HepG2 (cell line): ENCODE measurements around the gene ASF1B. TPM values are rescaled to one million over a fixed set of nuclear protein-coding genes. Genes with fewer than 3 reads are reported as not detected.

Experiments used
- ATAC-seq: fragments of 200-7000 bp; cut with Tn5 transposase; 3 replicates; pipeline ENCODE4 v1.9.1; 2020; ENCODE audit warnings: mild to moderate bottlenecking, moderate library complexity
- BruUV-seq: library from RNA; stranded (reverse); fragments of 400-500 nt; replicated peaks from 2 replicates; lab custom pipeline; 2021; lab: Mats Ljungman, UMichigan
- CTCF ChIA-PET: fragments of 300-600 bp; formaldehyde crosslinking; extraction: SDS; loops from one replicate; lab custom pipeline; 2021; ENCODE audit warnings: low total read pairs, inconsistent platforms, low intra/inter-chr PET ratio; lab: Yijun Ruan, JAX
- POLR2A ChIA-PET: fragments of 350-600 bp; sonication (Branson Sonifier 250); formaldehyde crosslinking; loops from one replicate; lab custom pipeline; 2020; ENCODE audit warnings: antibody characterized with exemption, inconsistent platforms; lab: Yijun Ruan, JAX
- DNase-seq: peaks from one replicate; pipeline ENCODE4 v3.0.0-alpha.2; 2015; ENCODE audit warnings: low spot score
- FAIRE-seq: peaks from 3 replicates; lab custom pipeline; 2011; peaks lifted over from hg19 to GRCh38; lab: Jason Lieb, UNC
- H2AFZ ChIP-seq: one replicate; pipeline ENCODE4 v1.6.1; 2011; ENCODE audit warnings: low read length, inconsistent platforms
- H3K27ac ChIP-seq: fragments of 300-600 bp; 3 replicates; pipeline ENCODE4 v1.8.0; 2011; ENCODE audit warnings: mixed run types, mild to moderate bottlenecking, mixed read lengths, low read length, inconsistent platforms; ENCODE audit not compliant: insufficient read depth; ENCODE audit errors: extremely low read length
- H3K27me3 ChIP-seq, 2 experiments: fragments of 200-600 bp in 1 of 2; 2 replicates in 1 of 2; 3 replicates in 1 of 2; pipeline versions ENCODE4 v1.6.0 to v1.8.0; 2011; ENCODE audit warnings: low read length in 2 of 2, mild to moderate bottlenecking in 2 of 2, moderate library complexity in 2 of 2, inconsistent platforms in 1 of 2; ENCODE audit not compliant: insufficient read depth in 2 of 2, control insufficient read depth in 1 of 2
- H3K36me3 ChIP-seq, 2 experiments: fragments of 200-600 bp in 1 of 2; replicated peaks in 1 of 2; 2 replicates in 1 of 2; 3 replicates in 1 of 2; pipeline versions ENCODE4 v1.5.1 to v1.8.0; 2011; ENCODE audit warnings: low read length in 2 of 2, inconsistent platforms in 1 of 2; ENCODE audit not compliant: insufficient read depth in 2 of 2, control insufficient read depth in 1 of 2
- H3K4me1 ChIP-seq: 2 replicates; pipeline ENCODE4 v1.5.1; 2012; ENCODE audit warnings: low read length, inconsistent platforms; ENCODE audit not compliant: insufficient read depth
- H3K4me2 ChIP-seq: 2 replicates; pipeline ENCODE4 v1.6.0; 2011; ENCODE audit warnings: low read depth, low read length, inconsistent platforms
- H3K4me3 ChIP-seq, 3 experiments: fragments of 200-600 bp in 1 of 3; sonication (generic), shearing (Covaris generic) in 1 of 3; replicated peaks in 1 of 3; 2 replicates each; pipeline ENCODE4 v1.5.1; 2011 to 2016; ENCODE audit warnings: low read length in 3 of 3, inconsistent platforms in 2 of 3, low read depth in 2 of 3, mild to moderate bottlenecking in 2 of 3, control low read depth in 1 of 3, mixed read lengths in 1 of 3; ENCODE audit not compliant: insufficient read depth in 1 of 3
- H3K79me2 ChIP-seq: one replicate; pipeline ENCODE4 v1.6.1; 2011; ENCODE audit warnings: low read length, inconsistent platforms; ENCODE audit not compliant: insufficient read depth
- H3K9ac ChIP-seq: 2 replicates; pipeline ENCODE4 v1.6.0; 2011; ENCODE audit warnings: mild to moderate bottlenecking, low read depth, low read length, inconsistent platforms; ENCODE audit not compliant: insufficient read depth
- H3K9me3 ChIP-seq: 2 replicates; pipeline ENCODE4 v1.5.1; 2012; ENCODE audit warnings: mild to moderate bottlenecking, low read length
- H4K20me1 ChIP-seq: 2 replicates; pipeline ENCODE4 v1.6.0; 2011; ENCODE audit warnings: inconsistent platforms, mild to moderate bottlenecking, low read length, moderate library complexity; ENCODE audit not compliant: insufficient read depth
- AGO2 ChIP-seq: fragments of 200-400 bp; formaldehyde crosslinking; optimal IDR thresholded peaks from 2 replicates; pipeline ENCODE3; 2017; ENCODE audit warnings: mild to moderate bottlenecking, low read depth, low read length, moderate library complexity
- SRY ChIP-seq: sonication (generic); formaldehyde crosslinking; IDR thresholded peaks from 2 replicates; pipeline ENCODE4 v1.8.0; 2022; ENCODE audit warnings: mild to moderate bottlenecking, missing genetic modification reagents
- ZNF274 ChIP-seq: sonication (generic); formaldehyde crosslinking; IDR thresholded peaks from 2 replicates; pipeline ENCODE4 v1.5.1; 2020; ENCODE audit warnings: mild to moderate bottlenecking, missing genetic modification reagents
- WGBS: methylation state at CpG from one replicate; pipeline ENCODE4 v1.1.6; 2017; ENCODE audit warnings: low lambda C conversion rate; 5-methylcytosine and 5-hydroxymethylcytosine counted together
- in situ Hi-C: cut with HindIII; loops from 2 replicates; pipeline ENCODE4 v1.10.0; 2017; ENCODE audit warnings: low pct_unique_long_range_greater_than_20kb; ENCODE audit not compliant: extremely low pct_ligation_motif_present
- intact Hi-C: fragments of 100-400 bp; cut with micrococcal nuclease; formaldehyde crosslinking; loops from one replicate; pipeline ENCODE4 v1.10.0; 2022; ENCODE audit not compliant: unreplicated experiment
- polyA plus RNA-seq, 8 experiments: library from polyadenylated mRNA; depleted of rRNA in 3 of 8; stranded (reverse) in 7 of 8; unstranded in 1 of 8; fragments of >200 nt; fragmentation: Illumina TruSeq in 4 of 8; extraction: Trizol in 4 of 8; gene quantifications; 2 replicates each; pipeline versions ENCODE4 v1.2.1 to v1.2.3, GENCODE V29; 2011 to 2016; ENCODE audit warnings: low read depth in 4 of 8, missing spikeins in 1 of 8, mixed read lengths in 1 of 8; ENCODE audit not compliant: insufficient read depth in 1 of 8
- total RNA-seq, 5 experiments: library from RNA; depleted of rRNA; stranded (reverse); fragments of >200 nt; fragmentation: Illumina TruSeq; extraction: Trizol; gene quantifications; 2 replicates each; pipeline ENCODE4 v1.2.3, GENCODE V29; 2016; ENCODE audit warnings: low read depth in 1 of 5
- TF ChIP-seq, protein P1 (sequence below): IDR thresholded peaks from 2 replicates; pipeline ENCODE4 v1.6.1; 2016; ENCODE audit warnings: missing biosample characterization, missing genetic modification reagents, low read depth
- TF ChIP-seq, protein P2 (sequence below): sonication (generic); formaldehyde crosslinking; IDR thresholded peaks from 2 replicates; pipeline ENCODE4 v1.5.0; 2020; ENCODE audit warnings: mild to moderate bottlenecking, missing genetic modification reagents
- TF ChIP-seq, protein P3 (sequence below), 2 experiments: sonication (generic) in 1 of 2; formaldehyde crosslinking in 1 of 2; IDR thresholded peaks; 2 replicates each; pipeline versions ENCODE4 v1.4.0 to v1.6.1; 2016 to 2020; ENCODE audit warnings: borderline replicate concordance in 1 of 2, low read depth in 1 of 2, mild to moderate bottlenecking in 1 of 2, missing genetic modification reagents in 1 of 2
- TF ChIP-seq, protein P4 (sequence below): sonication (generic); formaldehyde crosslinking; IDR thresholded peaks from 2 replicates; pipeline ENCODE4 v1.5.1; 2020; ENCODE audit warnings: mild to moderate bottlenecking, missing genetic modification reagents, moderate library complexity
- TF ChIP-seq, protein P5 (sequence below): sonication (generic); formaldehyde crosslinking; IDR thresholded peaks from 2 replicates; pipeline ENCODE4 v1.8.0; 2022; ENCODE audit warnings: mild to moderate bottlenecking, missing genetic modification reagents, borderline replicate concordance

ASF1B gene
- total and polyA plus RNA-seq, 2 of the 13 experiments (the other 11 are each of a cell fraction or from before 2014, with no cell fraction given) = 18.2 to 24.8 TPM

DNA sequence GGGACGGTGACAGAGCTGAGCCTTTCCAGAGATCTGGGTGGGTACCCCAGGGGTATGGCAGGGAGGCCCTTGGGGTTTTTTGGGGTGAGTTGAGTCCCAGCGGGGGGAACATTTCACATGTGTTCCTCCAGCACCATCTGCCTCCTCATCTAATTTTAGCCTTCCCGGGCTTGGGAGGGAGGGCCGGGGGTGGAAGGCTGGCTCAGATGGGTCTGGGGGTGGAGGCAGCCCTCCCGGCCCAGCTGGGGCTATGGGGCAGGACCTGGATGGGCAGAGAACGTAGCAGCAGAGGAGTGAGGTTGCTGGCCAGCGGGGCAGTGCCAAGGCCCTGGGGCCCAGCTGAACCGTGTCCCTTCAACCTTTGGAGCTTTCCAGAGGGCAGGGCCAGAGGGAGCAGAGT is 46.1 kb upstream of the ASF1B start:
- Histone ChIP-seq H3K9me3 (no peaks in the 10 kb centered on the region), H3K79me2 (no peaks in the 10 kb centered on the region), H4K20me1 (no peaks in the 10 kb centered on the region), H3K27me3 (peaks cover 0 to 6% of the 10 kb centered on the region in 2 experiments; a peak in 1 of 5 replicates), H3K4me1 (peaks cover 22% of the 10 kb centered on the region), H3K27ac (no peak overlapping the region), H3K4me3 (no peak overlapping the region), H3K9ac (no peak overlapping the region), H3K36me3 (no peaks in the 10 kb centered on the region), H2AFZ (no peak overlapping the region), H3K4me2 (no peak overlapping the region)
- 40% methylated on average over 1 of the region's 8 CpGs for WGBS
- BruUV-seq = no TSS peak
- no peak for ATAC-seq
- CTCF ChIA-PET = no interaction called here
- DNase-seq = no peak
- POLR2A ChIA-PET = no interaction called here
- in situ Hi-C loops (no loop called here), intact Hi-C loops (no loop called here)
- FAIRE-seq = no peak
- TF ChIP-seq, protein P1, sequence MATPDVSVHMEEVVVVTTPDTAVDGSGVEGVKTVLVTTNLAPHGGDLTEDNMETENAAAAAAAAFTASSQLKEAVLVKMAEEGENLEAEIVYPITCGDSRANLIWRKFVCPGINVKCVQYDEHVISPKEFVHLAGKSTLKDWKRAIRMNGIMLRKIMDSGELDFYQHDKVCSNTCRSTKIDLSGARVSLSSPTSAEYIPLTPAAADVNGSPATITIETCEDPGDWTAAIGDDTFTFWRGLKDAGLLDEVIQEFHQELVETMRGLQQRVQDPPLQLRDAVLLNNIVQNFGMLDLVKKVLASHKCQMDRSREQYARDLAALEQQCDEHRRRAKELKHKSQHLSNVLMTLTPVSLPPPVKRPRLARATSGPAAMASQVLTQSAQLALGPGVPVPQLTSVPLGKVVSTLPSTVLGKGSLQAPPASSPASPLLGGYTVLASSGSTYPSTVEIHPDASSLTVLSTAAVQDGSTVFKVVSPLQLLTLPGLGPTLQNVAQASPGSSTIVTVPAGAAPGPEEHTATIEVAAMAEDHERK (CRISPR knock-in tag) = no peak
- TF ChIP-seq, protein P2, sequence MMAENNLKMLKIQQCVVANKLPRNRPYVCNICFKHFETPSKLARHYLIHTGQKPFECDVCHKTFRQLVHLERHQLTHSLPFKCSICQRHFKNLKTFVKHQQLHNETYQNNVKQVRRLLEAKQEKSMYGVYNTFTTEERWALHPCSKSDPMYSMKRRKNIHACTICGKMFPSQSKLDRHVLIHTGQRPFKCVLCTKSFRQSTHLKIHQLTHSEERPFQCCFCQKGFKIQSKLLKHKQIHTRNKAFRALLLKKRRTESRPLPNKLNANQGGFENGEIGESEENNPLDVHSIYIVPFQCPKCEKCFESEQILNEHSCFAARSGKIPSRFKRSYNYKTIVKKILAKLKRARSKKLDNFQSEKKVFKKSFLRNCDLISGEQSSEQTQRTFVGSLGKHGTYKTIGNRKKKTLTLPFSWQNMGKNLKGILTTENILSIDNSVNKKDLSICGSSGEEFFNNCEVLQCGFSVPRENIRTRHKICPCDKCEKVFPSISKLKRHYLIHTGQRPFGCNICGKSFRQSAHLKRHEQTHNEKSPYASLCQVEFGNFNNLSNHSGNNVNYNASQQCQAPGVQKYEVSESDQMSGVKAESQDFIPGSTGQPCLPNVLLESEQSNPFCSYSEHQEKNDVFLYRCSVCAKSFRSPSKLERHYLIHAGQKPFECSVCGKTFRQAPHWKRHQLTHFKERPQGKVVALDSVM (CRISPR knock-in tag) = no peak
- TF ChIP-seq, protein P3, sequence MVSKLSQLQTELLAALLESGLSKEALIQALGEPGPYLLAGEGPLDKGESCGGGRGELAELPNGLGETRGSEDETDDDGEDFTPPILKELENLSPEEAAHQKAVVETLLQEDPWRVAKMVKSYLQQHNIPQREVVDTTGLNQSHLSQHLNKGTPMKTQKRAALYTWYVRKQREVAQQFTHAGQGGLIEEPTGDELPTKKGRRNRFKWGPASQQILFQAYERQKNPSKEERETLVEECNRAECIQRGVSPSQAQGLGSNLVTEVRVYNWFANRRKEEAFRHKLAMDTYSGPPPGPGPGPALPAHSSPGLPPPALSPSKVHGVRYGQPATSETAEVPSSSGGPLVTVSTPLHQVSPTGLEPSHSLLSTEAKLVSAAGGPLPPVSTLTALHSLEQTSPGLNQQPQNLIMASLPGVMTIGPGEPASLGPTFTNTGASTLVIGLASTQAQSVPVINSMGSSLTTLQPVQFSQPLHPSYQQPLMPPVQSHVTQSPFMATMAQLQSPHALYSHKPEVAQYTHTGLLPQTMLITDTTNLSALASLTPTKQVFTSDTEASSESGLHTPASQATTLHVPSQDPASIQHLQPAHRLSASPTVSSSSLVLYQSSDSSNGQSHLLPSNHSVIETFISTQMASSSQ (IDR thresholded peaks at IDR 0.05; ENCODE audit: low read depth) = no peak
- TF ChIP-seq, protein P3 (CRISPR knock-in tag; IDR thresholded peaks at IDR 0.05; ENCODE audit: borderline replicate concordance) = no peak
- TF ChIP-seq SRY (CRISPR knock-in tag) (no peak), AGO2 (no peak), ZNF274 (CRISPR knock-in tag) (no peak)
- TF ChIP-seq, protein P4, sequence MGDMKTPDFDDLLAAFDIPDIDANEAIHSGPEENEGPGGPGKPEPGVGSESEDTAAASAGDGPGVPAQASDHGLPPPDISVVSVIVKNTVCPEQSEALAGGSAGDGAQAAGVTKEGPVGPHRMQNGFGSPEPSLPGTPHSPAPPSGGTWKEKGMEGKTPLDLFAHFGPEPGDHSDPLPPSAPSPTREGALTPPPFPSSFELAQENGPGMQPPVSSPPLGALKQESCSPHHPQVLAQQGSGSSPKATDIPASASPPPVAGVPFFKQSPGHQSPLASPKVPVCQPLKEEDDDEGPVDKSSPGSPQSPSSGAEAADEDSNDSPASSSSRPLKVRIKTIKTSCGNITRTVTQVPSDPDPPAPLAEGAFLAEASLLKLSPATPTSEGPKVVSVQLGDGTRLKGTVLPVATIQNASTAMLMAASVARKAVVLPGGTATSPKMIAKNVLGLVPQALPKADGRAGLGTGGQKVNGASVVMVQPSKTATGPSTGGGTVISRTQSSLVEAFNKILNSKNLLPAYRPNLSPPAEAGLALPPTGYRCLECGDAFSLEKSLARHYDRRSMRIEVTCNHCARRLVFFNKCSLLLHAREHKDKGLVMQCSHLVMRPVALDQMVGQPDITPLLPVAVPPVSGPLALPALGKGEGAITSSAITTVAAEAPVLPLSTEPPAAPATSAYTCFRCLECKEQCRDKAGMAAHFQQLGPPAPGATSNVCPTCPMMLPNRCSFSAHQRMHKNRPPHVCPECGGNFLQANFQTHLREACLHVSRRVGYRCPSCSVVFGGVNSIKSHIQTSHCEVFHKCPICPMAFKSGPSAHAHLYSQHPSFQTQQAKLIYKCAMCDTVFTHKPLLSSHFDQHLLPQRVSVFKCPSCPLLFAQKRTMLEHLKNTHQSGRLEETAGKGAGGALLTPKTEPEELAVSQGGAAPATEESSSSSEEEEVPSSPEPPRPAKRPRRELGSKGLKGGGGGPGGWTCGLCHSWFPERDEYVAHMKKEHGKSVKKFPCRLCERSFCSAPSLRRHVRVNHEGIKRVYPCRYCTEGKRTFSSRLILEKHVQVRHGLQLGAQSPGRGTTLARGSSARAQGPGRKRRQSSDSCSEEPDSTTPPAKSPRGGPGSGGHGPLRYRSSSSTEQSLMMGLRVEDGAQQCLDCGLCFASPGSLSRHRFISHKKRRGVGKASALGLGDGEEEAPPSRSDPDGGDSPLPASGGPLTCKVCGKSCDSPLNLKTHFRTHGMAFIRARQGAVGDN (CRISPR knock-in tag) = no peak
- TF ChIP-seq, protein P5, sequence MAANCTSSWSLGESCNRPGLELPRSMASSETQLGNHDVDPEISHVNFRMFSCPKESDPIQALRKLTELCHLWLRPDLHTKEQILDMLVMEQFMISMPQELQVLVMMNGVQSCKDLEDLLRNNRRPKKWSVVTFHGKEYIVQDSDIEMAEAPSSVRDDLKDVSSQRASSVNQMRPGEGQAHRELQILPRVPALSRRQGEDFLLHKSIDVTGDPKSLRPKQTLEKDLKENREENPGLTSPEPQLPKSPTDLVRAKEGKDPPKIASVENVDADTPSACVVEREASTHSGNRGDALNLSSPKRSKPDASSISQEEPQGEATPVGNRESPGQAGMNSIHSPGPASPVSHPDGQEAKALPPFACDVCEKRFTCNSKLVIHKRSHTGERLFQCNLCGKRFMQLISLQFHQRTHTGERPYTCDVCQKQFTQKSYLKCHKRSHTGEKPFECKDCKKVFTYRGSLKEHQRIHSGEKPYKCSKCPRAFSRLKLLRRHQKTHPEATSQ (CRISPR knock-in tag) = no peak
